HG03439 (cell line): ENCODE measurements around the gene GOLT1A.

Source experiments
- ATAC-seq: cut with Tn5 transposase; IDR thresholded peaks from one replicate; pipeline ENCODE4 v1.9.1; 2021; ENCODE audit warnings: mild to moderate bottlenecking, moderate library complexity; ENCODE audit not compliant: unreplicated experiment

GOLT1A gene

GRCh38 chr1:204221271-204221670, 7.5 kb upstream of the GOLT1A start:
- no peak for ATAC-seq

- no peak for ATAC-seq
Observed at GRCh38 chr1:204219971-204220616, 6.3 kb upstream of the GOLT1A start.

DNA sequence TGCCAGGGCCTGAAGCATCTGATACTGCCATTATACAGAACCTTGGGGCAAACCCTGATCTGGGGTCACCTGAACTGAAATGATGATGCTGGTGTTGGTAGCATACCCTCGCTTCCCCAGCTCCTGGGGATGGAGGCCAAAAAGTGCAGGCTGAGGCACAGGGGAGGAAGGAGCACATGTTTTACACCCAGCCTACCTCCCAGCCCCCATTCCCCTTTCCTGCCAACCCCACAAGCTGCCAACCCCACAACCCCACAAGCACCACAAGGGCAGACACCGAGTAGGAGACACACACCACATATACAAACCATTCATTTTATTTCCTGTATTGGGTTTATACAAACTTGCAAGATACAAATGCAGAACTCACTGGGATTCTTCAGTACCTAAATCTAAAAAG, 4.8 kb upstream of the GOLT1A start:
- ATAC-seq, result no peak

DNA sequence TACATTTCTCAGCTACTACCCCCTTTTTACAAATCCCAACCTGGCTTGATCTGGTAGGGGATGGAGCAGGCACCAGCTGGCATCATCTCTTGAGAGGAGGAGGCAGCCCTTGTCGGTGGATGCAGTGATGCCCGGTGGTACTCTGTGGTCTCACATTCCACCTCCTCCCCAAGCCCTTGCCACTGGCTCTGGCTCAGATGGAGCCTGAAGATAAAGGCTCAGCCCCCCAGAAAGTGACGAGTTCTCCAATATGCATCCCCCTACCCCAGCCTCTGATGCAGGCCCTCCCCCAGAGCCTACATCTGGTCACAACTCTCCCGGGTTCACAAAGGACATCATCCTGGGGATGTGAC, 3.8 kb upstream of the GOLT1A start:
- no peak for ATAC-seq

DNA sequence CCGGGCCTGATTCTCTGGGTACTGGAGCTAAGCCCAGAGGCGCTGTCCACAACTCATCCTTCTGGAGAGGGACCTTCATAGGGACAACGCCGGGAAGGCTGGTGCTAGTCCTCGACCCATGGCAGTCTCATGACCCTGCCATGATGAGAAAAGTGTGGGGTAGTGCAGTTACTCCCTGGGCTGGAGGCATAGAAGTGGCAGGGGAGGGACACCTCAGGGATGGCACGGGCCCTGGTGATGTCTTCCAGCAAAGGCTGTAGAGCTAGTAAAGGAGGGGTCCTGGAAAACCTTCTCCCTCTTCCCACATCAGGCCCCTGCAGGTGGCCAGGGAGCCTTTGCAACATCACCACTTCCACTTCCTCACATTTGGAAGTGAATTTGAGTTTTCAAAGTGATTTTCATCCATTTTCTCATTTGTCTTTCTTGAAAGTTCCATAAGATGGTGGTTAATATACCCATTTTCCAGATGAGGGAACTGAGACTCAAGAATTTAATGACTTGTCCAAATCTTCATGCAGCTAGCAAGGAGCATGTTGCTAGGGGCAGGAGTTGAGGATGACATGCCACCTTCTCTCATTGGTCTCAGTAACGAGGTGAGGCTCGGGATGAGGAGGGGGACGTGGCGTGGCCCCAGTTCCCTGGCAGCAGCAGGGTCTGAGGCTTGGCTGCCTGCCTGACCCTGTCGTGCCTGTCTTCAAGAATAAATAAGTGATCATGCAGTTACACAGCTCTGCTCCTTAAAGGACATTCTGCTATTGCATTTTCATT, 3.3 kb upstream of the GOLT1A start:
- no peak for ATAC-seq

DNA sequence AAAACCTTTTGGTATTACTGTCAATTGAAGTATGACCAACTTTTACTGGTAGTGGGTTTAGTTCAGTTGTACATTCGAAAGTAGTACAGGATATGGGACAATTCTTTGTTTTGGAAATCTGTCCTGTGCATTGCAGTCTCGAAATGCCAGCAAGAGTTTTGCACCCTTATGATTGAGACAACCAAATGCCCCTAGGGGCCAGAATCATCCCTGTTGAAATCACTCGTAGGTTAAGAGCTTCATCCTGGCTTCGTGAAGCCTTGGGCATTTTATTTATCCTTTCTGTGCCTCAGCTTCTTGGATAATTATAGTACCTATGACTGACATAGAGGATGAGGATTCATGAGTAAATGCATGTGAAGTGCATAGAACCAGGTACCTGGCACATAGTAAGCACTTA, 2.4 kb upstream of the GOLT1A start:
- ATAC-seq, result no peak

DNA sequence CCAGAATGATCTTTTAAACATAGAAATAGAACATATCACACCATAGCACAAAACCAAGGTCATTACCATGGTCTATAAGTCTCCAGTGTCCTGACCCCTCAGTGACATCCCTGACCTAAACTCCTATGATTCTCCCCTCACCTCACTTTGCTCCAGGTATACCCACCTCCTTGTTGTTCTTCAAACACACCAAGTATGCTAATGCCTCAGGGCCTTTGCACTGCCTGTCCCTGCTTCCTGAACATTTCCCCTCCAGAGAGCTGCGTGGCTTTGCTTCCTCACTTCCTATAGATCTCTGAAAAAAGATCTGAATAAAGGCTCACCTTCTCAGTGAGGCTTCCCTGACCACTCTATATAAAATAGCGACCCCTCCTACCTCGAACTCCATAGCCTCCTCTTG, 1.1 kb downstream of the GOLT1A start:
- ATAC-seq, result no peak

DNA sequence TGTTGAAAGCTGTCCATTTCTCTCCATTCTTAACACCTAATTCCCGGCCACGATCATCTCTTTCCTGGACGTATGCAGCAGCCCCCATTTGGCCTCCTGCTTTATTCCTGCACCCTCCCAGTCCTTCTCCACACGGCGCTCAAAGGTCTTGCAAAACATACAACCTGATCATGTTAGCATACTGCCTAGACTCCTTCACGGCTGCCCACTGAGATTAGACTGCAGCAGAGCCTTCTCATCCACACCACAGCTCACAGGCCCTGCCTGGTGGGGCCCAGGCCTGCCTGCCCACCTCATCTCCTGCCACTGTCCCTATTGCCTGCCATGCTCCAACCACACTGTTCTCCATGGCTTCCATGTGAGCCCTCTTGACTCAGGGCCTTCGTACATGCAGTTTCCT, 2.7 kb downstream of the GOLT1A start:
- ATAC-seq, result no peak

- ATAC-seq, result peak; percentile 76
Observed at GRCh38 chr1:204207136-204207616, 6.6 kb downstream of the GOLT1A start.

DNA sequence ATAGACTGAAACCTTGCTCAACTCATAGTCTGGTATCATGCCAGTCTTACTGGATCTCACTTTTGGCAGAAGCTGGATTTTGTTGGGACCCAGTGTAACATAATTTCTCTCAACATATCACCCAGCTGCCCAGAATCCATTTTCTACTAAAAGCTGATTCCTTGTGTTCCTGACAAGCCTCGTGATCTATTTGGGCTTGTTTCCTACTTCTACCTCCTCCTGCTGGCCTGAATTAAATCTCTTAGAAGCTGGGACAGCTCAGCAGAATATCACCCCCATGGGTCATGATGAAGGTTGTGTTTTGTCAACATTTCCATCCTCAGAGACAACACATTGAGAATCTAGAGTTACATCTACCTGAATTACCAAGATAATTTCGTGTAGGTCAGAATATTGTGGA, 7.7 kb downstream of the GOLT1A start:
- ATAC-seq, result no peak

DNA sequence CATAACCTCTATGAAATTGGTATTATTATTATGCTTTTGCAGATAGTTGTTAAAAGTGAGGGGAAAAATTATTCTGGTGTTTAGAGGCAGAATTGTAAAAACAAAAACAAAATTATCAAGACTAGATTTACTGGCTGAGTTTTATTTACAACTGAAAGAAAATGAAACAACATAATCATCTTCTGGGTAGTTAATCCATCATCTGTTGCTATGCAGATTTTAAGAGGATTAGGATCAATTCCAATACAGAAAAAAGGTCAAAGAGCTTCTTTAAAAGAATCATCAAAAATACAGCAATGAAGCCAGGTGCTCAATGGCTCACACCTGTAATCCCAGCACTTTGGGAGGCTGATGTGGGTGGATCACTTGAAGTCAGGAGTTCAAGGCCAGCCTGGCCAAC, 8.3 kb downstream of the GOLT1A start:
- no peak for ATAC-seq

DNA sequence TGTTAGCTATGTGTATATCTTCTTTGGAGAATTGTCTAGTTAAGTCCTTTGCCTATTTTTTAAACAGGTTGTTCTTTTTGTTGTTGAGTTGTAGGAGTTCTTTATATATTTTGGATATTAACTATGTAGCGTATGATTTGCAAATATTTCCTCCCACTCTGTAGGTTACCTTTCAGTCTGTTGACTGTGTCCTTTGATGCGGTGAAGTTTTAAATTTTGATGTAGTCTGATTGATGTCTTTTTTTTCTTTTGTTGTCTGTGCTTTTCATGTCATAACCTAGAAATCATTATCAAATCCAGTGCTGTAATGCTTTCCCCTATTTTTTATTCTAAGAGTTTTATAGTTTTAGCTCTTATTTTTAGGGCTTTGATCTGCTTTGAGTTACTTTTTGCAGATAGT, 8.8 kb downstream of the GOLT1A start:
- no peak for ATAC-seq

GRCh38 chr1:204203206-204203767, 10.5 kb downstream of the GOLT1A start:
- no peak for ATAC-seq

- ATAC-seq, result no peak
Observed at GRCh38 chr1:204202481-204202880, 11.3 kb downstream of the GOLT1A start.

GRCh38 chr1:204201348-204202040, 12.3 kb downstream of the GOLT1A start:
- no peak for ATAC-seq

DNA sequence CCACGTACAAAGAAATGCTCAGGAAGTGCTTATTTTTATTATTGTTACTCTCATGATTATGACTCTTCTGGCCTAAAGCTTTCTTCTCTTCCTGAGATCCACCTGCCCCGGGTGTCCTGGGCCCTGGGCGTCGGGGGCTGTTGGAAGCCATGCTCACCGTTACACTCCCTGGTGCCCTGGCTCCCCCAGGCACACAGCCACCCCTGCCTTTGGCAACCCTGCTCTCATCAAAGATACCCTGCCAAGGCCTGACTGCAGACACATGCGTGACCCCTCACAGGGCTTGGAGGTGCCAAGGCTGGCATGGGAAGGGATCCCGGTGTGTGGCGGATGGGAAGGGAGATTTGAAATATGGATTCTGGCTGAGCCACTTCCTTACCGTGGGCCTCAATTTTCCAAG, 14.2 kb downstream of the GOLT1A start:
- ATAC-seq, result no peak

DNA sequence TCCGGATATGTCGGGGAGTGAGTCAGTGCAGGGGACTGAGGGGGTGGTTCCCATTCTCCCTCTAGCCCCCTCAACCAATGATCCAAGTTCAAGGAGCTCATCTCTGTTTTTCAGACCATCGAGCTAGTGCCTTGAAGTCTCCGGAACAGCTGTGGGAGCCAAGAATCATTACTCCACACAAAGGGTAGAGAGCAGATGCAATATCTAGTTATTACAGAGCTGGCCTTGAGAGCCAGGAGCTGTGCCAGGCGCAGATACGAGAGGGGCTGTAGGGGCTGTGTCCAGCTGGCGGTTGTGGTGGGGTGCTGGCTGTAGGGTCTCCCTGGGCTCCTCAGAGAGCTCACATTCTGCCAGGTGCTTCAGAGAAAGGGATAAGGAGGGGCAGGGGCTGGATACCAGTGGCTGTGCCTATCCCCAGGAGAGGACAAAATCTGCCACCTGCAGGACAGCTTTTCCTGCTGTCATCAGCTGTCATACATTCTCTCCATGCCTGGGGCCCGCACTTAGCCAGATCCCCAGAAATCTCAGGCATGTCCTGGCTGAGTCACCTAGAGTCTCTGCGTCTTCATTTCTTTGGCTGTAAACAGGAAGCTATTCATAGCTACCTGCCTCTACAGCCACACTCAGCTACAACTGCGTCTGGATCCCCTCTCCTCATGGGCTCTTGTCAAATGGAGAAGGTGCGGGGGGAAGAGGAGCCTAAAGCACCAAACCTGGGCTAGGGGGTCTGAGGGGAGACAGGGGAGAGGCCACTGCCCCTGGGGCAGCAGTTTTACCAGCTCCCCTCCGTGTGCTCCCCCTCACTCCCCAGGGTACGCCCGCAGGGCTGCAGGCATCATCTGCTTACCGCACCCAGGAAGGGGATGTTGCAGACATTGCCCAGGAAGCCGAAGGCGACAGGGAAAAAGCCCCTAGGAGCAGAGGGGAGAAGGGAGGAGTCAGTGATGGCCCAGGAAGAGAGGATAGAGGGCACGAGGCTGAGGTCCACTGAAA, 15.1 kb downstream of the GOLT1A start:
- no peak for ATAC-seq

GRCh38 chr1:204197068-204197467, 16.7 kb downstream of the GOLT1A start:
- ATAC-seq, result no peak

GRCh38 chr1:204196068-204196795, 17.6 kb downstream of the GOLT1A start, which contains the start of gene KISS1:
Gene KISS1, minus strand, starts transcription at chr1:204196491. Its CDS starts 3,615 bp downstream, at chr1:204192876.
- ATAC-seq, result no peak

GRCh38 chr1:204194771-204195170, 19.0 kb downstream of the GOLT1A start:
- ATAC-seq, result no peak
